DND-41 (cell line): ENCODE results near the gene FADS2.

Experiments
- EZH2 ChIP-seq: IDR thresholded peaks from 3 replicates; pipeline ENCODE4 v1.6.1; 2012; ENCODE audit warnings: borderline replicate concordance, low read depth, mild to moderate bottlenecking, moderate library complexity, low read length, inconsistent platforms; ENCODE audit not compliant: severe bottlenecking
- TF ChIP-seq, protein P1 (sequence below): IDR thresholded peaks from 2 replicates; pipeline ENCODE4 v1.5.1; 2012; ENCODE audit warnings: borderline replicate concordance, low read length, moderate library complexity, mild to moderate bottlenecking; ENCODE audit not compliant: poor library complexity, severe bottlenecking; ENCODE audit errors: extremely low read depth

GRCh38 chr11:61811831-61812230 lies 16.3 kb upstream of the FADS2 start:
- TF ChIP-seq, protein P1, sequence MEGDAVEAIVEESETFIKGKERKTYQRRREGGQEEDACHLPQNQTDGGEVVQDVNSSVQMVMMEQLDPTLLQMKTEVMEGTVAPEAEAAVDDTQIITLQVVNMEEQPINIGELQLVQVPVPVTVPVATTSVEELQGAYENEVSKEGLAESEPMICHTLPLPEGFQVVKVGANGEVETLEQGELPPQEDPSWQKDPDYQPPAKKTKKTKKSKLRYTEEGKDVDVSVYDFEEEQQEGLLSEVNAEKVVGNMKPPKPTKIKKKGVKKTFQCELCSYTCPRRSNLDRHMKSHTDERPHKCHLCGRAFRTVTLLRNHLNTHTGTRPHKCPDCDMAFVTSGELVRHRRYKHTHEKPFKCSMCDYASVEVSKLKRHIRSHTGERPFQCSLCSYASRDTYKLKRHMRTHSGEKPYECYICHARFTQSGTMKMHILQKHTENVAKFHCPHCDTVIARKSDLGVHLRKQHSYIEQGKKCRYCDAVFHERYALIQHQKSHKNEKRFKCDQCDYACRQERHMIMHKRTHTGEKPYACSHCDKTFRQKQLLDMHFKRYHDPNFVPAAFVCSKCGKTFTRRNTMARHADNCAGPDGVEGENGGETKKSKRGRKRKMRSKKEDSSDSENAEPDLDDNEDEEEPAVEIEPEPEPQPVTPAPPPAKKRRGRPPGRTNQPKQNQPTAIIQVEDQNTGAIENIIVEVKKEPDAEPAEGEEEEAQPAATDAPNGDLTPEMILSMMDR = no peak
- no peak for TF ChIP-seq EZH2
